Testis (tissue), 3 donors: Measurements from ENCODE around the gene STIM1. TPM values are rescaled to one million over a fixed set of nuclear protein-coding genes. Genes with fewer than 3 reads are reported as not detected.

Source experiments
- DNase-seq: peaks from one replicate; pipeline ENCODE4 v3.0.0-alpha.2; 2019
- H3K27ac ChIP-seq, 2 donors: fragments of 200-600 bp; sonication (generic); one replicate each; pipeline ENCODE4 v1.5.1; 2019
- H3K27me3 ChIP-seq: fragments of 200-600 bp; sonication (generic); one replicate; pipeline ENCODE4 v1.5.1; 2019
- H3K36me3 ChIP-seq: fragments of 200-600 bp; sonication (generic); one replicate; pipeline ENCODE4 v1.5.1; 2017; ENCODE audit warnings: low read depth; ENCODE audit errors: missing control alignments
- H3K4me1 ChIP-seq: fragments of 200-600 bp; sonication (generic); one replicate; pipeline ENCODE4 v1.5.1; 2019
- H3K4me3 ChIP-seq, 2 donors: fragments of 200-600 bp; sonication (generic); one replicate each; pipeline ENCODE4 v1.5.1; 2017 to 2019
- H3K9me3 ChIP-seq: fragments of 200-600 bp; sonication (generic); one replicate; pipeline ENCODE4 v1.5.1; 2017
- POLR2A ChIP-seq: fragments of 450-650 bp; IDR thresholded peaks from one replicate; pipeline ENCODE4 v1.6.1; 2017; ENCODE audit warnings: antibody characterized with exemption, mild to moderate bottlenecking, moderate library complexity
- WGBS, 2 donors: methylation state at CpG; one replicate each; pipeline ENCODE4 v1.1.5; 2018; 5-methylcytosine and 5-hydroxymethylcytosine counted together
- intact Hi-C: fragments of 100-400 bp; cut with DNase I; formaldehyde crosslinking; loops from one replicate; pipeline ENCODE4 v1.15.1; 2023; ENCODE audit warnings: low total_unique reads
- polyA plus RNA-seq: library from polyadenylated mRNA; stranded (reverse); fragments of 350-450 nt; fragmentation: Illumina TruSeq; extraction: RNeasy Lipid Tissue Mini Kit (QIAGEN cat#74804); gene quantifications from one replicate; pipeline ENCODE4 v1.2.3, GENCODE V29; 2014; ENCODE audit warnings: low read depth, low replicate concordance; ENCODE audit not compliant: insufficient read depth
- total RNA-seq, 2 donors: library from RNA; depleted of rRNA; stranded (reverse); fragments of >200 nt; gene quantifications; one replicate each; pipeline ENCODE4 v1.2.3, GENCODE V29; 2016
- TF ChIP-seq, protein P1 (sequence below), 3 experiments: fragments of 450-650 bp in 2 of 3; fragments of 200-600 bp in 1 of 3; sonication (generic) in 1 of 3; IDR thresholded peaks; one replicate each; pipeline ENCODE4 v1.5.1; 2016 to 2019; ENCODE audit warnings: antibody characterized with exemption in 3 of 3, mild to moderate bottlenecking in 2 of 3, moderate library complexity in 1 of 3

Gene STIM1
- total and polyA plus RNA-seq, 3 donors from 2014 or later: 78.2 to 95.5 (median 87.1) TPM

DNA sequence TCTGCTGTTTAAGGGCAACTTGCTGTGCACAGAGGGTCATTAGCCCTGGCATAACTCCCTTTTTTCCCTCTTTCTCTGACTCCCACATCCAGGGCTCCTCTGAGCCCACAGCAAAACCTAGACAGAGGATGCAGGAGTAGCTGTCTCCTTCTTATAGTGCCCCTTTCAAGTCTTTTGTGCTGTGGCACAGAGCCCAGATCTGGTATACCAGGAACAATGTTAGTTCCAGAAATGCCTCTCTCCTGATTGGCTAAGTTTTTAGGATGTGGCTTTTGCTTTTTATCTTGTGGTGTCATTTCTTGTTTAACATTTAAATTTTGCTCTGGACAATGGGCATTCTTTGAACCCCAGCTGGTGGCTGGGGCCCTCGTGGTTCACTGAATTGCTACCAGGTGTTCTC lies 213.5 kb downstream of the STIM1 start:
- 52 to 84% methylated on average over 1 of the region's 1 CpG for WGBS, 2 donors
- DNase-seq: no peak
- H3K27me3 ChIP-seq: no peaks in the 10 kb centered on the region
- H3K9me3 ChIP-seq: no peaks in the 10 kb centered on the region
- TF ChIP-seq POLR2A: no peak
- TF ChIP-seq, protein P1, sequence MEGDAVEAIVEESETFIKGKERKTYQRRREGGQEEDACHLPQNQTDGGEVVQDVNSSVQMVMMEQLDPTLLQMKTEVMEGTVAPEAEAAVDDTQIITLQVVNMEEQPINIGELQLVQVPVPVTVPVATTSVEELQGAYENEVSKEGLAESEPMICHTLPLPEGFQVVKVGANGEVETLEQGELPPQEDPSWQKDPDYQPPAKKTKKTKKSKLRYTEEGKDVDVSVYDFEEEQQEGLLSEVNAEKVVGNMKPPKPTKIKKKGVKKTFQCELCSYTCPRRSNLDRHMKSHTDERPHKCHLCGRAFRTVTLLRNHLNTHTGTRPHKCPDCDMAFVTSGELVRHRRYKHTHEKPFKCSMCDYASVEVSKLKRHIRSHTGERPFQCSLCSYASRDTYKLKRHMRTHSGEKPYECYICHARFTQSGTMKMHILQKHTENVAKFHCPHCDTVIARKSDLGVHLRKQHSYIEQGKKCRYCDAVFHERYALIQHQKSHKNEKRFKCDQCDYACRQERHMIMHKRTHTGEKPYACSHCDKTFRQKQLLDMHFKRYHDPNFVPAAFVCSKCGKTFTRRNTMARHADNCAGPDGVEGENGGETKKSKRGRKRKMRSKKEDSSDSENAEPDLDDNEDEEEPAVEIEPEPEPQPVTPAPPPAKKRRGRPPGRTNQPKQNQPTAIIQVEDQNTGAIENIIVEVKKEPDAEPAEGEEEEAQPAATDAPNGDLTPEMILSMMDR (IDR thresholded peaks at IDR 0.05): no peak
- H3K36me3 ChIP-seq: no peaks in the 10 kb centered on the region
- intact Hi-C loops: no loop called here
- no peaks in the 10 kb centered on the region for H3K4me1 ChIP-seq
- H3K27ac ChIP-seq: no peak overlapping the region
- H3K4me3 ChIP-seq: no peak overlapping the region

DNA sequence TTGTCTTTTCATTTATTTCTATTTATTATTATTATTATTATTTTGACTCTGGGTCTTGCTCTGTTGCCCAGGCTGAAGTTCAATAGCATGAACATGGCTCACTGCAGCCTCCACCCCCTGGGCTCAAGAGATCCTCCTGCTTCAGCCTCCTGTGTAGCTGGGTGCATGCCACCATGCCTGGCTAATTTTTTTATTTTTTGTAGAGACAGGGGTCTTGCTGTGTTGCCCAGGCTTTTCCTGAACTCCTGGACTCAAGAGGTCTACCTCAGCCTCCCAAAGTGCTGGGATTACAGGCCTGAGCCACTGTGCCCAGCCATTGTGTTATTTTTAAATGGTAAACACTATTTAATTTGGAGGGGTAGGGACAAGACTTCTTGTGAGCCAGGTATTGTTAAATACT lies 215.9 kb downstream of the STIM1 start:
- Histone ChIP-seq H3K9me3 (no peaks in the 10 kb centered on the region), H3K4me3 (no peak overlapping the region), H3K36me3 (no peaks in the 10 kb centered on the region), H3K4me1 (no peaks in the 10 kb centered on the region), H3K27me3 (no peaks in the 10 kb centered on the region), H3K27ac (no peak overlapping the region)
- intact Hi-C loops: loop anchor here (5.0 kb wide), 1 partner anchor 219 kb away; no protein-coding TSS in a partner anchor
- TF ChIP-seq, protein P1 (IDR thresholded peaks at IDR 0.05): no peak
- TF ChIP-seq POLR2A: no peak
- no peak for DNase-seq

DNA sequence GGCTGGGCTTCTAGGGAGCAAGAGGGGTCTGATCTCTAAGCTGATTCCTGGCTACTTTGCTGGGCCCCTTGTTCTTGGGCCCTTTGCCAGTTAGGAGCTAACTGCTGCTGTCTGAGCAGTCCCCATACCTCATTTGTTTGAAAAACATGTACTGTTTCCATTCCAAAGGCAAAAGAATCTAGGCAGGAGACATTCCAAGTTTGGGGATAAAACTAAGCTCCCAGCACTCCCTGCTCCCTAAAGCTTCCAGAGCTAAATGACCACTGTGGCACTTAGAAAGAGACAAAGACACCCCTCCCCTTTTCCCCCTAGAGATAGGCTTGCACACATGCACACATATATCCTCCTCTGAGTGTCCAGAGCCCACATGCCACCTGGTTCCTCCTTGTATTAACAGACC lies 216.4 kb downstream of the STIM1 start:
- DNase-seq: no peak
- H3K9me3 ChIP-seq: no peaks in the 10 kb centered on the region
- intact Hi-C loops: loop anchor here (5.0 kb wide), 1 partner anchor 220 kb away; no protein-coding TSS in a partner anchor
- TF ChIP-seq, protein P1 (IDR thresholded peaks at IDR 0.05): no peak
- TF ChIP-seq POLR2A: no peak
- no peaks in the 10 kb centered on the region for H3K4me1 ChIP-seq
- H3K27me3 ChIP-seq: no peaks in the 10 kb centered on the region
- H3K4me3 ChIP-seq: no peak overlapping the region
- H3K27ac ChIP-seq: no peak overlapping the region
- no peaks in the 10 kb centered on the region for H3K36me3 ChIP-seq

DNA sequence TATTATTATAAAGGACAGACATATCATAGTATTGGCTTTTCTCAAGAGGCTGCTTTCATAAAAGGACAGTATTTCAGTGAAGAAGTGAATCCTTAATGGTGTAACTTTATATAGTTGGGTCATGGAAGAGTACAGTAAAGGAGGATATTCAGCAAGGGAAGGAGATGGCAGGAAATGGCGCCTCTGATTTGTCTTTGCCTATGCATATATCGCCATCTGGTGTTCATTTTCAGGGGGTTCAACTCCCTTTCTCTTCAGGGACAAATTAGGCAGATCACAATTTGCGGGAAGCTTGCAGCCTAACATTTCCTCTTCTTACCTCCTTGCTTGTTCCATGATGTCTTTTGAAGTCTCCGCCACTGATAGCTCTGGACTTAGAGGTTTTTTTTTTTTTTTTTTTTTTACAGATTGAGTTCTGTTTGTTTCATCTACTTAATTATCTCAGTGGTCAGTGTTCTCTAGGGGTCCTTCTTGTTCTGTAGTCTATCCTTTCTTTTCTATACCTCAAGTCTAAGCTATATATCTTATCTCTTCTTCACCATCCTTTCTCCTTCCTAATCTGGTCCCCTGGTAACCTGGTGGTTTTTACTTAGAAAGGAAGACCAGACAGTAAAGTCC lies 217.3 kb downstream of the STIM1 start:
- Histone ChIP-seq H3K9me3 (no peaks in the 10 kb centered on the region), H3K27ac (no peak overlapping the region), H3K4me3 (no peak overlapping the region), H3K4me1 (no peaks in the 10 kb centered on the region), H3K36me3 (no peaks in the 10 kb centered on the region), H3K27me3 (no peaks in the 10 kb centered on the region)
- TF ChIP-seq, protein P1 (IDR thresholded peaks at IDR 0.05): peak; percentile 72 to 96 (median 91)
- TF ChIP-seq POLR2A: no peak
- intact Hi-C loops: loop anchor here (5.0 kb wide), 1 partner anchor 220 kb away; no protein-coding TSS in a partner anchor
- peak; percentile 80 for DNase-seq
- 19 to 21% methylated on average over 4 of the region's 4 CpGs for WGBS, 2 donors

DNA sequence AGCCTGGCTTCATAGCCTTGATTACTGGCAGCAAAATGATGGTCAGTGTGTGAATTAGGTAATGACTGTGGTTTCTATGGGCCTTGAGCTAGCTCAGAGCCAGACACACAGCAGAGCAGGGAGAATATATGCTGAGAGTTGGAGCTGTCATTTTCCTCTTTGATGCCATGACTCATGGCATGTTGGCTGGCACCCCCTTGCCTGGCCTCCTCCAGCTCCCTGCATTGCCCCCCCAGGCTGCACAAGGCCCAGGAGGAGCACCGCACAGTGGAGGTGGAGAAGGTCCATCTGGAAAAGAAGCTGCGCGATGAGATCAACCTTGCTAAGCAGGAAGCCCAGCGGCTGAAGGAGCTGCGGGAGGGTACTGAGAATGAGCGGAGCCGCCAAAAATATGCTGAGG lies 218.8 kb downstream of the STIM1 start:
- 92 to 97% methylated on average over 7 of the region's 7 CpGs for WGBS, 2 donors
- Histone ChIP-seq H3K4me3 (no peak overlapping the region), H3K9me3 (no peaks in the 10 kb centered on the region), H3K27ac (no peak overlapping the region), H3K4me1 (no peaks in the 10 kb centered on the region), H3K36me3 (no peaks in the 10 kb centered on the region), H3K27me3 (no peaks in the 10 kb centered on the region)
- no peak for DNase-seq
- TF ChIP-seq, protein P1 (IDR thresholded peaks at IDR 0.05): no peak
- intact Hi-C loops: loop anchor here (5.0 kb wide), 1 partner anchor 222 kb away; no protein-coding TSS in a partner anchor
